ENCODE measurements around the gene DNAJC24.

DNAJC24 gene

GRCh38 chr11:31375879-31376278 is 6.2 kb downstream of the DNAJC24 start:
- no peak for TF ChIP-seq CTCF (IDR thresholded peaks at IDR 0.05; ENCODE audit: low read depth, low read length, missing control alignments)
- DNase-seq (ENCODE audit: extremely low read depth, low read depth): no peak
- H3K4me3 ChIP-seq (replicated peaks; ENCODE audit: low read depth, low read length): no peak overlapping the region

DNA sequence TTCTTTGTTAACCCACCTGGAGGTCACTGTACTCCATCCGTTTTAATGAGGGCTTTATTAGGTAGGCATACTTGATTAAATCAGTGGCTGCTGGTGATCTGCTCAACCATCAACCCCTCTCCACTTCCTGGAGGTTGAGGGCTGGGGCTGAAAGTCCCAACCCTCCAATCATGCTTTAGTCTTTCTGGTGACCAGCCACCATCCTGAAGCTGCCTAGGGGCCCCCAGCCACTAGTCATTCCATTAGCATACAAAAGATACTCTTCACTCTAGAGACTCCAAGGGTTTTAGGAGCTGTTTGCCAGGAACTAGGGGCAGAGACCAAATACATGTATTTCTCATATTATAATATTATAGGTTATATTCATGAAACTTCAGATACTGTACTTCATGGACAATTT is 13.5 kb downstream of the DNAJC24 start:
- TF ChIP-seq CTCF (IDR thresholded peaks at IDR 0.05; ENCODE audit: low read depth, low read length, missing control alignments): no peak
- no peak overlapping the region for H3K4me3 ChIP-seq (replicated peaks; ENCODE audit: low read depth, low read length)
- DNase-seq (ENCODE audit: extremely low read depth, low read depth): no peak

DNA sequence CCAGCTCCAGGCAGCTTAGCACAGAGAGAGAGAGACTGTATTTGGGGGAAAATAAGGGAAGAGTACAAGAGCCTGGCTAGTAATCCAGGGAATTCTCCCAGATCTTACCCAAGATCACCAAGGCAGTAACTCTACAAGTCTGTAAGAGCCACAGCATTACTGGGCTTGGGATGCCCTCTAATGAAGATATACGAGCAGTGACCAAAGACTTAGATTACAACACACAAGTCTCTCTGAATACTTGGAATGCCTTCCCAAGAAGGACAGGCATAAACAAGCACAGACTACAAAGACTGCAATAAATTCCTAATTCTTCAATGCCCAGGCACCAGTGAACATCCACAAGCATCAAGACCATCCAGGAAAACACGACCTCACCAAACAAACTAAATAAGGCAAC is 17.7 kb downstream of the DNAJC24 start:
- TF ChIP-seq CTCF (IDR thresholded peaks at IDR 0.05; ENCODE audit: low read depth, low read length, missing control alignments): no peak
- no peak for DNase-seq (ENCODE audit: extremely low read depth, low read depth)
- H3K4me3 ChIP-seq (replicated peaks; ENCODE audit: low read depth, low read length): no peak overlapping the region

DNA sequence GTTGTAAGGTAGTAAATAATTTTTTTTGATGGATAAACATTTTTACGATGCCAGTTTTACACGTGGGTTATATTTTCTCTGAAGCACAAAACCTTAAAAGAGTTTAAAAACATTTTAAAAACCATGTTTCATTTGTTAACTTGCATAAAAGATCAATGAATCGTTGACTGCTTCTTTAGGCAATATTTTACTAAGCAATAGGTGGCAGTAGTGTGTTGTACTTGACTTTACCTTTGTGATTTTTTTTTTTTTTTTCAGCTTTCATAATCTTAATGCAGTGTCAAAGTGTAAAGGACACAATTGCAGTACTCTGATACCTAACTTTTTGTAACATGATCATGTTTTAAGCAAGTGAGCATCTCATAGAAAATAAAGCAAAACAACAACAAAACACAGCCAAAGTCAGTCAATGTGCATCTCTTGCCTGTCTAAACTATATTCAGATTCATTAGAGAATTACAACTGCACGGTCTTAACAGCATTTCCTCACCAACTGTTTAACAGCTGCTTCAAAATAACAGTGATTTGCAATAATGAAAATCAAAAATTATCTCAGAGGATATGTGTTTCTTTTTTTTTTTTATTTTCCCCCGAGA is 27.7 kb downstream of the DNAJC24 start:
- TF ChIP-seq CTCF (IDR thresholded peaks at IDR 0.05; ENCODE audit: low read depth, low read length, missing control alignments): peak; percentile 22
- H3K4me3 ChIP-seq (replicated peaks; ENCODE audit: low read depth, low read length): no peak overlapping the region
- no peak for DNase-seq (ENCODE audit: extremely low read depth, low read depth)

DNA sequence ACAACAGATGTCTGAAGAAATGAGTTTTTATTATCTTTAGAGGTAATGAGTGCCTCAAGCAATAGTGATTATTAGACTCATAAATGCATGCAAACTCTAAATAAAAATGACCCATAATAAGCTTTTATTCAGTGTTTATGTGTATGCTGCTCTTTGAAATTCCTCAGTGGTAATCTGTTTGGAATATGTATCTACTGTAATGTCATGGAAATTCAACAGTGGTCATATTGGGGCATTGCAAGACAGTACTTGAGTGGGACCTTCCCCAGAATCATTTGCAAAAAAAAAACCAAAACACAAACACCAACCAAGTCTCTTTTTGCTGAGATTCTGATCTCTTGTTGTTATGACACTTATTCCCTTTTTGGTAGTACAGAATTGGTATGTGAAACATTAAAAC is 35.0 kb downstream of the DNAJC24 start:
- no peak for DNase-seq (ENCODE audit: extremely low read depth, low read depth)
- TF ChIP-seq CTCF (IDR thresholded peaks at IDR 0.05; ENCODE audit: low read depth, low read length, missing control alignments): no peak
- H3K4me3 ChIP-seq (replicated peaks; ENCODE audit: low read depth, low read length): no peak overlapping the region

GRCh38 chr11:31408201-31408600 is 38.5 kb downstream of the DNAJC24 start:
- no peak for TF ChIP-seq CTCF (IDR thresholded peaks at IDR 0.05; ENCODE audit: low read depth, low read length, missing control alignments)
- DNase-seq (ENCODE audit: extremely low read depth, low read depth): no peak
- H3K4me3 ChIP-seq (replicated peaks; ENCODE audit: low read depth, low read length): no peak overlapping the region

GRCh38 chr11:31412946-31413345 is 43.3 kb downstream of the DNAJC24 start:
- no peak for TF ChIP-seq CTCF (IDR thresholded peaks at IDR 0.05; ENCODE audit: low read depth, low read length, missing control alignments)
- no peak for DNase-seq (ENCODE audit: extremely low read depth, low read depth)
- H3K4me3 ChIP-seq (replicated peaks; ENCODE audit: low read depth, low read length): no peak overlapping the region

All from HFF-Myc (cell line).